ENCODE data around the gene SLC16A4.

The SLC16A4 gene

DNA sequence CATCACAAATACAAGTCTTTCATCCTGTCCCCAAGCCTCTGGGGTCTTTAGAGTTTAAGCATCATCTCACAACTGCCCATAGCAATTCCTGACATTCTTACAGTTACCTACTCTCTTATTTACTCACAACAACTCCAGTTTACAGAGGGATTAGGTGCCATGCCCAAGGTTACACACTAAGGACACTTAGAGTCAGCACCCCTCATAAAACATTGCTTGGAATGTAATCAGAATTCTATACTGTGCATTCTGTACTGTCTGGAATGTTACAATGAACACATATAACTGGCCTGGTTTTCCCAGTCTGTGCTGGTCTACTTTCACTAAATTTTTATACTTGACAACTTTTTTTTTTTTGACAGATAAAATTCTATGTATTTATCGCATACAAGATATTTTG, 66.2 kb downstream of the SLC16A4 start:
- TF ChIP-seq, protein P1, sequence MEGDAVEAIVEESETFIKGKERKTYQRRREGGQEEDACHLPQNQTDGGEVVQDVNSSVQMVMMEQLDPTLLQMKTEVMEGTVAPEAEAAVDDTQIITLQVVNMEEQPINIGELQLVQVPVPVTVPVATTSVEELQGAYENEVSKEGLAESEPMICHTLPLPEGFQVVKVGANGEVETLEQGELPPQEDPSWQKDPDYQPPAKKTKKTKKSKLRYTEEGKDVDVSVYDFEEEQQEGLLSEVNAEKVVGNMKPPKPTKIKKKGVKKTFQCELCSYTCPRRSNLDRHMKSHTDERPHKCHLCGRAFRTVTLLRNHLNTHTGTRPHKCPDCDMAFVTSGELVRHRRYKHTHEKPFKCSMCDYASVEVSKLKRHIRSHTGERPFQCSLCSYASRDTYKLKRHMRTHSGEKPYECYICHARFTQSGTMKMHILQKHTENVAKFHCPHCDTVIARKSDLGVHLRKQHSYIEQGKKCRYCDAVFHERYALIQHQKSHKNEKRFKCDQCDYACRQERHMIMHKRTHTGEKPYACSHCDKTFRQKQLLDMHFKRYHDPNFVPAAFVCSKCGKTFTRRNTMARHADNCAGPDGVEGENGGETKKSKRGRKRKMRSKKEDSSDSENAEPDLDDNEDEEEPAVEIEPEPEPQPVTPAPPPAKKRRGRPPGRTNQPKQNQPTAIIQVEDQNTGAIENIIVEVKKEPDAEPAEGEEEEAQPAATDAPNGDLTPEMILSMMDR (IDR thresholded peaks at IDR 0.05): no peak

DNA sequence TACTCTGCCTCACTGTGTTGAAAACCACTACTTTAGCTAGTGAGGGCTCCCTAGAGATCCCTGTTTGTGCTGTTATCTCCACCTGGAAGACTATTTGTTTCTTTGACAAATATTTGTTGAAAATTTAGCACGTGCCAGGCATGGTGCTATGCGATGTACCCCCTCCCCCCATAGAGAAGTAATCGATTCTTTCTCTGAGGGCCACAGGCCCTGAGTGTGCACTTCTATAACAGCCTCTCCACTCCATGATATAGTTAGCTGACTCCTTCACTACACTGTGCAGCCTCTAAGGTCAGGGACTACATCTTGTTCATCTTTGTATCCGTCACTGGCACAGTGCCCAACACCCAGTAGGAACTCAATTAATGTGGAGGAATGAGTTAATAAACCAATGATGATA, 69.0 kb downstream of the SLC16A4 start:
- TF ChIP-seq, protein P1 (IDR thresholded peaks at IDR 0.05): no peak

DNA sequence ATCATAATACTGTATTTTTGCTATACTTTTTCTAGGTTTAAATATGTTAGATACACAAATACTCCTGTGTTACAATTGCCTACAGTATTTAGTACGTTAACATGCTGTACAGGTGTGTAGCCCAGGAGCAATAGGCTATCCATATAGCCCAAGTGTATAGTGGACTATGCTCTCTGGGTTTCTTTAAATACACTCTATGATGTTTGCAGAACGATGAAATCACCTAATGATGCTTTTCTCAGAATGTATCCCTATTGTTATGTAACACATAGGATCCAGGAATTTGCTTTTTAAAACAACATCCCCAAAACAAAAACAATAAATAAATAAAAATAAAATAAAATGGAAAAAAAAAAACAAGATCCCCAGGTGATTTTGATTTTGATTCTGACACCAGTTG, 69.8 kb downstream of the SLC16A4 start:
- TF ChIP-seq, protein P1 (IDR thresholded peaks at IDR 0.05): no peak

DNA sequence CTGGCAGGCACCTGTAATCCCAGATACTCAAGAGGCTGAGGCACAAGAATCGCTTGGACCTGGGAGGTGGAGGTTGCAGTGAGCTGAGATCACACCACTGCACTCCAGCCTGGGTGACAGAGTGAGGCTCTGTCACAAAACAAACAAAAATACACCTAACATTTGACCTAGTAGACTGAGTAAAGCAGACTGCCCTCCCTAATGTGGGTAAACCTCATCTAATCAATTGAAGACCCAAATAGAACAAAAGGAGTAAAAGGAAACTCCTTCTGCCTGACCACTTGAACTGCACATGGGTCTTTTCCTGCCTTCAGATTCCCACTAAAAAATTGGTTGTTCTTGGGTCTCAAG, 70.7 kb downstream of the SLC16A4 start:
- TF ChIP-seq, protein P1 (IDR thresholded peaks at IDR 0.05): no peak

DNA sequence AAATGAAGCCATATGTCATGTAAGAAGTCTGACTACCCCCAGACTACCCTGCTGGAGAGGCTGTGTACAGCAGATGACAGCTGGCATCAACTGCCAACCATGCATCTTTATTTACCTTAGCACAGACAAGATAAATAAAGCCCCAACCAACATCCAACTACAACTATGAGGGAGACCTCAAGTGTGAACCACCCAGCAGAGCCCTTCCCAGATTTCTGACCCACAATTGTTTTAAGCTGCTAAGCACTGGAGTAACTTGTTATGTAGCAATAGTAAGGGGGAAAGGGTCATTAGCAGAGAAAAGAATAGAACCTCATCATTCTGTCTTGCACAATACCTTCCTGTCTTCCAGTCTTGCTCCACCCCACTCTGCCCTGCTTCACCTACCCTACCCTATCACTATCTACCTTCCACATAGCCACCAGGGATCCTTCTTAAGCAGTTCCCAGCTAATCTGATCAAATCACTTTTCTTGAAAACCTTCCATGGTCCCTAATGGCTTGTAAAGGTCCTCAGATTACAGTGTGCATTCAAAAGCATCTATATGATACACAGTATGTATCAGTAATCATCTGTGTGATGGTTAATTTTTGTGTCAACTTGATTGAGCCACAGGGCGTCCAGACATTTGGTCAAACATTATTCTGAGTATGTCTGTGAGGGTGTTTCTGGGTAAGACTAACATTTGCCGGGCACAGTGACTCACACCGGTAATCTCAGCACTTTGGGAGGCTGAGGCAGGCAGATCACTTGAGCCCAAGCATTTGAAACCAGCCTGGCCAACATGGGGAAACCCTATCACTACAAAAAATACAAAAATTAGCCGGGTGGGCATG, 71.3 kb downstream of the SLC16A4 start:
- TF ChIP-seq, protein P1 (IDR thresholded peaks at IDR 0.05): no peak

DNA sequence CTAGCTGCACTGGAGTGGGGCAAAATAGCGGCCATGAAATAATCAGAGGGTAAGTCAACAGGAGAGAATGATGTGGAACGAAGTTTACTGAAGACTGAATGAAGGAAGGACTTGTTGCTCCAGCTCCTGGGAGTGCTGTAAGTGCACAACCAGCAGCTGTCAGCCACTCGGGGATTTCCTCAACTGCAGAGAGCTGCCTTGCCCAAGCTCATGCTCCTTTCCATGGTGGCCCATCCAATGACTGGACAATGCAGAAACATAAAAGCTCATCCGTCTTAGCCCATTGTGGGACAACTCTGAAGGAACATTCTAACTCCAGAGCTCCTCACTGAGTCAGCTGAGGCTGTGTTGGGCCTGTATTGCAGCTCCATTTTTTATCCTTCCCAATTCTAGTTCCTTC, 72.8 kb downstream of the SLC16A4 start:
- TF ChIP-seq, protein P1 (IDR thresholded peaks at IDR 0.05): no peak

DNA sequence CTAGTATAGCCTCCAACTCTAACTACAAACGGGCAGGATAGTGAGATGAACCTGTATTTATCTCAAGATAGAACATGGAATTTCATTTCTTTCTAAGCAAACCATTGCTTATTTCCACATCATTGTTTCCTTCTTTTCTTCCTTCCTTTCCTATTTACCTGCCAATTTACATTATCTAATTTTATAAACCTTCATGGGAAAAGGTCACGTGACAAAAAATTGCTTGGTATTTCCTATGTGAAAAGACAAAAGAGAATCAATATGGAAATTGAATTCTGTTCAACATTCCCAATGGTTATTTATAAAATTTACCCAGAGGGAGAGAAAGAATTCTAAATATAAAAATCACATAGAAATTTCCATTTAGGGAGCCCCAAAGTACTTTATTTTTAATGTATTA, 74.1 kb downstream of the SLC16A4 start:
- TF ChIP-seq, protein P1 (IDR thresholded peaks at IDR 0.05): no peak
